Measurements from ENCODE around the gene ARPC1B.

The ARPC1B gene

GRCh38 chr7:99398891-99399445, 24.4 kb downstream of the ARPC1B start:
- TF ChIP-seq, protein P1, sequence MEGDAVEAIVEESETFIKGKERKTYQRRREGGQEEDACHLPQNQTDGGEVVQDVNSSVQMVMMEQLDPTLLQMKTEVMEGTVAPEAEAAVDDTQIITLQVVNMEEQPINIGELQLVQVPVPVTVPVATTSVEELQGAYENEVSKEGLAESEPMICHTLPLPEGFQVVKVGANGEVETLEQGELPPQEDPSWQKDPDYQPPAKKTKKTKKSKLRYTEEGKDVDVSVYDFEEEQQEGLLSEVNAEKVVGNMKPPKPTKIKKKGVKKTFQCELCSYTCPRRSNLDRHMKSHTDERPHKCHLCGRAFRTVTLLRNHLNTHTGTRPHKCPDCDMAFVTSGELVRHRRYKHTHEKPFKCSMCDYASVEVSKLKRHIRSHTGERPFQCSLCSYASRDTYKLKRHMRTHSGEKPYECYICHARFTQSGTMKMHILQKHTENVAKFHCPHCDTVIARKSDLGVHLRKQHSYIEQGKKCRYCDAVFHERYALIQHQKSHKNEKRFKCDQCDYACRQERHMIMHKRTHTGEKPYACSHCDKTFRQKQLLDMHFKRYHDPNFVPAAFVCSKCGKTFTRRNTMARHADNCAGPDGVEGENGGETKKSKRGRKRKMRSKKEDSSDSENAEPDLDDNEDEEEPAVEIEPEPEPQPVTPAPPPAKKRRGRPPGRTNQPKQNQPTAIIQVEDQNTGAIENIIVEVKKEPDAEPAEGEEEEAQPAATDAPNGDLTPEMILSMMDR (IDR thresholded peaks at IDR 0.05; ENCODE audit: low read depth, low read length, missing control alignments), result no peak
- no peak for DNase-seq (ENCODE audit: low read depth)

GRCh38 chr7:99399597-99399996, 25.1 kb downstream of the ARPC1B start:
- H3K4me3 ChIP-seq (ENCODE audit: low read depth, low read length), result no peak overlapping the region
- DNase-seq (ENCODE audit: low read depth), result no peak
- TF ChIP-seq, protein P1 (IDR thresholded peaks at IDR 0.05; ENCODE audit: low read depth, low read length, missing control alignments), result no peak

More at GRCh38 chr7:99398891-99399445, 24.4 kb downstream of the ARPC1B start:
- no peak overlapping the region for H3K4me3 ChIP-seq (ENCODE audit: low read depth, low read length)

DNA sequence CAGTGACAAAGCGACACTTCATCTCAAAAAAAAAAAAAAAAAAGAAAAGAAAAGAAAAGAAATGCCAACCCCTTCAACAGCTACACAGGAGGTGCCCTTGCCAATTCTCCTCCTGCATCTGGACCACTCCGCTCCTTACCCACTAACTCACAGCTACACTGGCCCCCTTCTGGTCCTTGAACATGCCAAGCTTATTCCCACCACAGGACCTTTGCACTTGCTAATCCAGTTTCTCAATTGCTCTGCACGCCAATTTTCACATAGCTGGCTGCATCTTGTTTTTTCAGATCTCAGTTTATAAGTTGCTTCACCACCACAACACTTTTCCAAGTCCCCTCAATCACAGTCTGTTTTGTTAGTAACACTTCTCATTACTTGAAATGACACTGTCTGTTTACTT, 28.3 kb downstream of the ARPC1B start:
- no peak for DNase-seq (ENCODE audit: low read depth)
- TF ChIP-seq, protein P1 (IDR thresholded peaks at IDR 0.05; ENCODE audit: low read depth, low read length, missing control alignments), result no peak
- no peak overlapping the region for H3K4me3 ChIP-seq (ENCODE audit: low read depth, low read length)

GRCh38 chr7:99403764-99404163, 29.2 kb downstream of the ARPC1B start:
- TF ChIP-seq, protein P1 (IDR thresholded peaks at IDR 0.05; ENCODE audit: low read depth, low read length, missing control alignments), result no peak
- no peak for DNase-seq (ENCODE audit: low read depth)

DNA sequence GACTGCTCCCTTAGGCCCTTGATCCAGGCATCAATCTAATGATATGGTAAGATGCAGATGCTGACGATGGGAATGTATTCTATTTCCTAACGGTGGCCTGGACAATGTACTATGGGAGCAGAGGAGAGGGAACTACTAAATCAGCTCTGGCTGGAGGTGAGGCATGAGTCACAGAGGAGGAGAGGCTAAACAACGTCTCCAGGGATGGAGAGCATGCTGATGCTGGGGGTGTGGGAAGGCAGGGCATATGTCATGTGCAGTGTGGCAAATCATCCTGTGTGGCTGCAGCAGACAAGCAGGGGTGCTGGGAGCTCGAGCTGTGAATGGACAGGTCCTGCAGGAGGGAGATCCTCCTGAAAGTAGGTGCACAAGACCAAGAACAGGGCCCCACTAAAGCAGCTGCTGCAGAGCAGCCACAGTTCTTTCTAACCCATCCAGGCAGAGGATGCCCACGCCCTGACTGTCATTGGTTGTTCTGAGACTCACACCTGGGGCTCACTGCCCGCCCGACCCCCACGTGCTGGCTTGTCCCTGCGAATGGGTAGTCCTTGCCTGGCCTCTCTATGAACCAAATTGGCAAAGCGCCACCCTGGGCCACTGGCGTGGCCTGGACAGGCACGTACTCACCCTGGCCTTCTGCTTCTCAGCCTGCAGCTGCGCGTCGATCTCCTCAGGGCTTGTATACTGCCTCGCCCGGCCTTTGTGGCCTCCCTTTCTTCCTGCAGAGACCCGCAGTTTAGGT, 29.9 kb downstream of the ARPC1B start:
- no peak overlapping the region for H3K4me3 ChIP-seq (ENCODE audit: low read depth, low read length)
- DNase-seq (ENCODE audit: low read depth), result no peak
- TF ChIP-seq, protein P1 (IDR thresholded peaks at IDR 0.05; ENCODE audit: low read depth, low read length, missing control alignments), result no peak

More at GRCh38 chr7:99403764-99404163, 29.2 kb downstream of the ARPC1B start:
- no peak overlapping the region for H3K4me3 ChIP-seq (ENCODE audit: low read depth, low read length)

- TF ChIP-seq, protein P1 (IDR thresholded peaks at IDR 0.05; ENCODE audit: low read depth, low read length, missing control alignments), result no peak
- DNase-seq (ENCODE audit: low read depth), result no peak
- no peak overlapping the region for H3K4me3 ChIP-seq (ENCODE audit: low read depth, low read length)
These were observed 30.4 kb downstream of the ARPC1B start for GRCh38 chr7:99404977-99405320.

DNA sequence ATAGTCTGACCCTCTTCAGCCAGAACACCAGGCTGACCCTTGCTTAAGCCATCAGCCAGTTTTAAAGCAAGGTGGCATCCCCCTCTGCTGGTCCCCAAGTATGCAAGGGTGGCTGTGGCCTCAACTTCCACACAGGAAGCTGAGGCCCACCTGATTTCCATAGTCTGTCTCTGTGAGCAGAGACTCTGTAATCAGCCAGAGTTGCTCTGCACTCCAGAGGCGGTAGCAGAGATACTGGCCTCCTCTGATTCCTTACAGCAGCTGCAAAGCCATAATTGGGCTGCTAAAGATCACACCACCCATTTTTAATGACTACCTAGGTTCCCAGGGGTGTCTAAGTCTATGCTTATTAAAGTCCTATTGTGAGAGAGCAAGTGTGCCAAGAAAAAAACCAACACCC, 32.0 kb downstream of the ARPC1B start:
- TF ChIP-seq, protein P1 (IDR thresholded peaks at IDR 0.05; ENCODE audit: low read depth, low read length, missing control alignments), result no peak

More for the DNA sequence above, 32.0 kb downstream of the ARPC1B start:
- H3K4me3 ChIP-seq (ENCODE audit: low read depth, low read length), result peak overlapping the region; percentile 95; the same call in 1 of the 2 replicates
- DNase-seq (ENCODE audit: low read depth), result no peak

Measured in GM12864 (cell line).